DND-41 (cell line): ENCODE data around the gene AGPAT3.

Experiments used
- ATAC-seq: fragments of 200-7000 bp; cut with Tn5 transposase; 3 replicates; pipeline ENCODE4 v1.9.1; 2021; ENCODE audit warnings: low read depth; ENCODE audit not compliant: insufficient read depth
- DNase-seq: peaks from one replicate; pipeline ENCODE4 v3.0.0-alpha.2; 2020
- H2AFZ ChIP-seq: 2 replicates; pipeline ENCODE4 v1.6.0; 2012; ENCODE audit warnings: low read depth, low read length
- H3K27ac ChIP-seq: 2 replicates; pipeline ENCODE4 v1.5.1; 2012; ENCODE audit warnings: low read length, inconsistent platforms
- H3K27me3 ChIP-seq: fragments of 200-600 bp; sonication (generic); 2 replicates; pipeline ENCODE4 v1.6.0; 2012; ENCODE audit warnings: low read length, mild to moderate bottlenecking, inconsistent platforms; ENCODE audit not compliant: insufficient read depth, poor library complexity
- H3K36me3 ChIP-seq: 2 replicates; pipeline ENCODE4 v1.5.1; 2012; ENCODE audit warnings: low read length, inconsistent platforms; ENCODE audit not compliant: insufficient read depth
- H3K4me1 ChIP-seq: 2 replicates; pipeline ENCODE4 v1.5.1; 2012; ENCODE audit warnings: mild to moderate bottlenecking, low read length; ENCODE audit not compliant: insufficient read depth
- H3K4me2 ChIP-seq: 2 replicates; pipeline ENCODE4 v1.6.0; 2012; ENCODE audit warnings: mild to moderate bottlenecking, moderate library complexity, low read length, inconsistent platforms; ENCODE audit not compliant: insufficient read depth
- H3K4me3 ChIP-seq, 2 experiments: fragments of 200-600 bp in 1 of 2; shearing (Covaris generic) in 1 of 2; 2 replicates each; pipeline ENCODE4 v1.5.1; 2012 to 2016; ENCODE audit warnings: inconsistent platforms in 2 of 2, low read length in 2 of 2, mild to moderate bottlenecking in 2 of 2, low read depth in 1 of 2, moderate library complexity in 1 of 2
- H3K79me2 ChIP-seq: 2 replicates; pipeline ENCODE4 v1.6.0; 2012; ENCODE audit warnings: low read length, inconsistent platforms; ENCODE audit not compliant: insufficient read depth
- H3K9ac ChIP-seq: 2 replicates; pipeline ENCODE4 v1.6.0; 2012; ENCODE audit warnings: low read depth, mild to moderate bottlenecking, inconsistent platforms, low read length, moderate library complexity
- H3K9me3 ChIP-seq: 2 replicates; pipeline ENCODE4 v1.5.1; 2012; ENCODE audit warnings: low read length, moderate library complexity, mild to moderate bottlenecking, inconsistent platforms; ENCODE audit not compliant: insufficient read depth, severe bottlenecking
- H4K20me1 ChIP-seq: 2 replicates; pipeline ENCODE4 v1.6.0; 2012; ENCODE audit warnings: low read length; ENCODE audit not compliant: insufficient read depth
- EZH2 ChIP-seq: IDR thresholded peaks from 3 replicates; pipeline ENCODE4 v1.6.1; 2012; ENCODE audit warnings: borderline replicate concordance, low read depth, mild to moderate bottlenecking, moderate library complexity, low read length, inconsistent platforms; ENCODE audit not compliant: severe bottlenecking
- TF ChIP-seq, protein P1 (sequence below): IDR thresholded peaks from 2 replicates; pipeline ENCODE4 v1.5.1; 2012; ENCODE audit warnings: borderline replicate concordance, low read length, moderate library complexity, mild to moderate bottlenecking; ENCODE audit not compliant: poor library complexity, severe bottlenecking; ENCODE audit errors: extremely low read depth

The AGPAT3 gene

GRCh38 chr21:43988016-43988415 is 123.0 kb downstream of the AGPAT3 start:
- Histone ChIP-seq H3K9ac (no peak overlapping the region), H3K79me2 (no peaks in the 10 kb centered on the region), H2AFZ (no peak overlapping the region), H3K27me3 (no peaks in the 10 kb centered on the region), H3K4me3 (no peak overlapping the region), H4K20me1 (peaks cover 18% of the 10 kb centered on the region), H3K9me3 (no peaks in the 10 kb centered on the region), H3K4me2 (no peak overlapping the region), H3K4me1 (no peaks in the 10 kb centered on the region), H3K36me3 (no peaks in the 10 kb centered on the region), H3K27ac (no peak overlapping the region)
- no peak for ATAC-seq
- no peak for TF ChIP-seq EZH2
- TF ChIP-seq, protein P1, sequence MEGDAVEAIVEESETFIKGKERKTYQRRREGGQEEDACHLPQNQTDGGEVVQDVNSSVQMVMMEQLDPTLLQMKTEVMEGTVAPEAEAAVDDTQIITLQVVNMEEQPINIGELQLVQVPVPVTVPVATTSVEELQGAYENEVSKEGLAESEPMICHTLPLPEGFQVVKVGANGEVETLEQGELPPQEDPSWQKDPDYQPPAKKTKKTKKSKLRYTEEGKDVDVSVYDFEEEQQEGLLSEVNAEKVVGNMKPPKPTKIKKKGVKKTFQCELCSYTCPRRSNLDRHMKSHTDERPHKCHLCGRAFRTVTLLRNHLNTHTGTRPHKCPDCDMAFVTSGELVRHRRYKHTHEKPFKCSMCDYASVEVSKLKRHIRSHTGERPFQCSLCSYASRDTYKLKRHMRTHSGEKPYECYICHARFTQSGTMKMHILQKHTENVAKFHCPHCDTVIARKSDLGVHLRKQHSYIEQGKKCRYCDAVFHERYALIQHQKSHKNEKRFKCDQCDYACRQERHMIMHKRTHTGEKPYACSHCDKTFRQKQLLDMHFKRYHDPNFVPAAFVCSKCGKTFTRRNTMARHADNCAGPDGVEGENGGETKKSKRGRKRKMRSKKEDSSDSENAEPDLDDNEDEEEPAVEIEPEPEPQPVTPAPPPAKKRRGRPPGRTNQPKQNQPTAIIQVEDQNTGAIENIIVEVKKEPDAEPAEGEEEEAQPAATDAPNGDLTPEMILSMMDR, result no peak
- no peak for DNase-seq

- DNase-seq (no peak), ATAC-seq (no peak)
- H3K4me2 ChIP-seq, result no peak overlapping the region
- no peaks in the 10 kb centered on the region for H3K36me3 ChIP-seq
- H3K9ac ChIP-seq, result no peak overlapping the region
- TF ChIP-seq, protein P1, result no peak
- TF ChIP-seq EZH2, result no peak
- no peaks in the 10 kb centered on the region for H3K9me3 ChIP-seq
- H3K27ac ChIP-seq, result no peak overlapping the region
- H3K79me2 ChIP-seq, result no peaks in the 10 kb centered on the region
- H3K27me3 ChIP-seq, result no peaks in the 10 kb centered on the region
- no peaks in the 10 kb centered on the region for H3K4me1 ChIP-seq
- peaks cover 18% of the 10 kb centered on the region for H4K20me1 ChIP-seq
- H3K4me3 ChIP-seq, result no peak overlapping the region
- no peak overlapping the region for H2AFZ ChIP-seq
Measured at GRCh38 chr21:43988506-43989230, 123.6 kb downstream of the AGPAT3 start.

GRCh38 chr21:43989401-43989800 is 124.4 kb downstream of the AGPAT3 start:
- Histone ChIP-seq H3K4me1 (no peaks in the 10 kb centered on the region), H4K20me1 (peaks cover 13% of the 10 kb centered on the region), H3K27ac (no peak overlapping the region), H3K79me2 (no peaks in the 10 kb centered on the region), H3K4me3 (no peak overlapping the region), H3K4me2 (no peak overlapping the region), H3K9me3 (no peaks in the 10 kb centered on the region), H3K36me3 (no peaks in the 10 kb centered on the region), H3K9ac (no peak overlapping the region), H2AFZ (no peak overlapping the region), H3K27me3 (no peaks in the 10 kb centered on the region)
- no peak for TF ChIP-seq EZH2
- TF ChIP-seq, protein P1, result no peak
- ATAC-seq (no peak), DNase-seq (no peak)
